HG03196 (cell line): ENCODE data around the gene PIK3R5.
"Not testable (repeated sequence)": the region's sequence is repeated elsewhere in the genome, so short reads cannot be mapped to it uniquely, and the experiment has no call there.

ENCODE experiments used
- ATAC-seq: cut with Tn5 transposase; IDR thresholded peaks from one replicate; pipeline ENCODE4 v1.9.1; 2021; ENCODE audit not compliant: unreplicated experiment

Gene PIK3R5

GRCh38 chr17:8865811-8866210, 99.7 kb downstream of the PIK3R5 start:
- no peak for ATAC-seq

GRCh38 chr17:8865385-8865784, 100.1 kb downstream of the PIK3R5 start:
- ATAC-seq = no peak

- ATAC-seq = no peak
Measured at GRCh38 chr17:8862213-8863056, 103.1 kb downstream of the PIK3R5 start.

GRCh38 chr17:8861495-8862181, 103.9 kb downstream of the PIK3R5 start:
- no peak for ATAC-seq

GRCh38 chr17:8859804-8860430, 105.6 kb downstream of the PIK3R5 start:
- no peak for ATAC-seq

GRCh38 chr17:8859027-8859803, 106.3 kb downstream of the PIK3R5 start:
- no peak for ATAC-seq

- peak; percentile 51 for ATAC-seq
Measured at GRCh38 chr17:8857919-8858318, 107.6 kb downstream of the PIK3R5 start.

GRCh38 chr17:8856869-8857575, 108.5 kb downstream of the PIK3R5 start:
- no peak for ATAC-seq

GRCh38 chr17:8856205-8856603, 109.3 kb downstream of the PIK3R5 start:
- ATAC-seq = not testable (repeated sequence)

- peak; percentile 30 for ATAC-seq
Measured at GRCh38 chr17:8855477-8856204, 109.9 kb downstream of the PIK3R5 start.

GRCh38 chr17:8851600-8851999, 113.9 kb downstream of the PIK3R5 start:
- ATAC-seq = no peak

GRCh38 chr17:8849311-8850041, 116.0 kb downstream of the PIK3R5 start:
- ATAC-seq = no peak

- ATAC-seq = no peak
Measured at GRCh38 chr17:8847891-8848290, 117.6 kb downstream of the PIK3R5 start.

- no peak for ATAC-seq
Measured at GRCh38 chr17:8846768-8847211, 118.7 kb downstream of the PIK3R5 start.

- ATAC-seq = no peak
Measured at GRCh38 chr17:8844229-8845218, 121.0 kb downstream of the PIK3R5 start.

- no peak for ATAC-seq
Measured at GRCh38 chr17:8843344-8843743, 122.2 kb downstream of the PIK3R5 start.

GRCh38 chr17:8841844-8842243, 123.7 kb downstream of the PIK3R5 start:
- ATAC-seq = no peak

GRCh38 chr17:8839410-8839935, 126.0 kb downstream of the PIK3R5 start:
- ATAC-seq = no peak
